ENCODE measurements around the gene MTFR2.
"Not testable (repeated sequence)": the region's sequence is repeated elsewhere in the genome, so short reads cannot be mapped to it uniquely, and the experiment has no call there.

The MTFR2 gene

GRCh38 chr6:136232701-136233100 is 17.4 kb downstream of the MTFR2 start:
- DNase-seq = no peak

- DNase-seq = no peak
Measured at GRCh38 chr6:136230219-136230853, 19.8 kb downstream of the MTFR2 start.

- DNase-seq = no peak
Measured at GRCh38 chr6:136228814-136229213, 21.3 kb downstream of the MTFR2 start.

GRCh38 chr6:136226674-136227377 is 23.3 kb downstream of the MTFR2 start:
- DNase-seq = no peak

GRCh38 chr6:136226027-136226673 is 24.0 kb downstream of the MTFR2 start:
- DNase-seq = peak; percentile 46

- DNase-seq = peak; percentile 19
Measured at GRCh38 chr6:136225496-136225895, 24.6 kb downstream of the MTFR2 start.

- DNase-seq = not testable (repeated sequence)
Measured at GRCh38 chr6:136224974-136225373, 25.1 kb downstream of the MTFR2 start.

- DNase-seq = no peak
Measured at GRCh38 chr6:136216503-136217401, 33.4 kb downstream of the MTFR2 start.

GRCh38 chr6:136213853-136214252 is 36.3 kb downstream of the MTFR2 start:
- DNase-seq = no peak

GRCh38 chr6:136213012-136213539 is 37.0 kb downstream of the MTFR2 start:
- DNase-seq = no peak

GRCh38 chr6:136212608-136213007 is 37.5 kb downstream of the MTFR2 start:
- no peak for DNase-seq

- no peak for DNase-seq
Measured at GRCh38 chr6:136210398-136211165, 39.5 kb downstream of the MTFR2 start.

- DNase-seq = no peak
Measured at GRCh38 chr6:136209496-136209895, 40.6 kb downstream of the MTFR2 start.

- DNase-seq = no peak
Measured at GRCh38 chr6:136208783-136209182, 41.3 kb downstream of the MTFR2 start.

- DNase-seq = no peak
Measured at GRCh38 chr6:136201732-136202131, 48.4 kb downstream of the MTFR2 start.

GRCh38 chr6:136192902-136193301 is 57.2 kb downstream of the MTFR2 start:
- DNase-seq = no peak

- DNase-seq = no peak
Measured at GRCh38 chr6:136191606-136192312, 58.4 kb downstream of the MTFR2 start.

GRCh38 chr6:136189104-136189503 is 61.0 kb downstream of the MTFR2 start:
- DNase-seq = no peak

GRCh38 chr6:136188486-136188885 is 61.6 kb downstream of the MTFR2 start:
- DNase-seq = no peak

GRCh38 chr6:136186363-136186762 is 63.7 kb downstream of the MTFR2 start:
- no peak for DNase-seq

- DNase-seq = no peak
Measured at GRCh38 chr6:136184738-136185137, 65.4 kb downstream of the MTFR2 start.

Data from activated CD8-positive, alpha-beta memory T cell treated with anti-CD3 and anti-CD28 coated beads, Interleukin-2, amount 50 U/mL, for 4 hours (primary cell).